GM21737 (cell line): ENCODE data around the gene CD48.
A peak's percentile ranks its signal among the peaks of the same experiment; 100 is the strongest.

Experiments used
- ATAC-seq: cut with Tn5 transposase; IDR thresholded peaks from one replicate; pipeline ENCODE4 v1.9.1; 2021; ENCODE audit warnings: mild to moderate bottlenecking, moderate library complexity; ENCODE audit not compliant: unreplicated experiment

Gene CD48

DNA sequence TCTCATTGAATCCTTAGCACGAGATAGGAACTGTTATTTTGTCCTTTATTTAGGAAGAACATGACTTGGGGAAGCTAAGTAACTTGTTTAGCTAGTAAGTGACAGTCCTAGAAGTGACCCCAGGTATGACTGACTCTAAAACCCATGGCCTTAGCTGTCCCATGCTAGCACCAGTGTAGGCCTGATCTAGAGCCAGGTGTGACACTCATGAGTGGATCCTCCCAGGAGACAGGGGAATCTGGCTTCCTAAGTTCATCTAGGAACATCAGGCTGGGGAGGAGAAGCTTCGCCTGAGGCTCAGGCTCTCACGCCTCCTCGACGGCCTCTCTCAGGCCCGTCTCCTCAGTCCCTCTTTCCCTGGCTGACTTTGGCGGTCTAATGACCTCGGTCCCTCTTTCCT is 31.2 kb downstream of the CD48 start:
- no peak for ATAC-seq

- ATAC-seq, result no peak
These were observed 31.7 kb downstream of the CD48 start for GRCh38 chr1:160679893-160680292.

- no peak for ATAC-seq
These were observed 34.6 kb downstream of the CD48 start for GRCh38 chr1:160676869-160677597.

GRCh38 chr1:160675641-160676410 is 35.8 kb downstream of the CD48 start:
- peak; percentile 47 for ATAC-seq

GRCh38 chr1:160674415-160674814 is 37.2 kb downstream of the CD48 start:
- ATAC-seq, result no peak

DNA sequence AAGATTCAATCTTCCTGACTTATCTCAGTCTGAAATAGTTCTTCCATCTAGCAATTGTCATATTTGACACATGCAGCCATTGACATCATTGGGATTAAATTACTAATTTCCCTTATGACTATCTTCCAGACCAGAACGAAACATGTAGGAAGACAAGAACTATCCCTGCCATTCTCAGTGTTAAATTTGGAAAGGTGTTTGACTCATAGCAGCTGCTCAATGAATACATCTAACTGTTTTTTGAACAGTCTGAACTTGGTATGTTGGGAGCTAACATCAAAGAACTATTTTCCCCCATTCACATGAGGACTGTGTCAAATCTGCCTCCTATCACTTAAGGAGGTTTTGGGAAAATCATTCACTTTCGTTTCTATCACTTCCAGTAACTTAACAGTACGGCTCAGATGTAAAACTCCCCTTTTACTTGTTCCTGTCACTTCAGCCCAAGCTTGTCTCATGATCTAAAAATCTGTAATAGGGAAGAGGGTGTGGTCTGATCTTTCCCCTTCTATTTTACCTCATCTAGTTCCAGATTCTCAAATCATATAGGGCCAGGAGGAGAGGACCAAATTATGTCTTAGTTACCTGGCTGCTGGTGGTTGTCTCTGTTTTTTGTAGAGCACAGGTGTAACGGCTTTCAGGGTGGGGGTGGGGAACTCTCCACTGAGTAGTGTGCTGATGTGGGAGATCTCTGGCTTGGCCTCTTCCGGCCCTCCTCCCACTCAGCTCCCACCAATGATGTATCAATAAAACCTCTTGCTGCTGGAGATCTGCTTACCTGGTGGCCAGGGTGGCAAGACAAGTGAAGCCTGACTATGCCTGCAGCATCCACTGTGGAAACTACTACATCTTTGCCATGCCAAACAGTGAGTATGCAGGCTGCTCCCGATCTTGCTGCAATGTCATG is 38.6 kb downstream of the CD48 start:
- ATAC-seq, result no peak

- no peak for ATAC-seq
These were observed 39.8 kb downstream of the CD48 start for GRCh38 chr1:160671603-160672517.

GRCh38 chr1:160670701-160671100 is 40.9 kb downstream of the CD48 start:
- no peak for ATAC-seq

GRCh38 chr1:160669802-160670201 is 41.8 kb downstream of the CD48 start:
- no peak for ATAC-seq

DNA sequence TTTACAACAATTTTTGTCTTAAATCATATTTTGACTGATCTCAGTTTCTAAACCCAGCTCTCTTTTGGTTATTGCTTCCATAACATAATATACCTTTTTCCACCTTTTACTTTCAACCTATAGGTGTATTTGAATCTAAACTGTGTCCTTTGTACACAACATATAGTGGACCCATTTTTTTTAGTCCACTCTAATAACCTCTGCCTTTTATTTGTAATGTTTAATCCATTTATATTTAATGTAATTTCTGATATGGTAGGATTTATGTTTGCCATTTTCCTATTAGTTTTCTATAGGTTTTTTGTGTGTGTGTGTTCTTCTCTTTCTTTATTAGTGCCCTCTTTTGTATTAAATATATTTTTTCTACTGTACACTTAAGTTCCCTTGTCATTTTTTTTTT is 42.3 kb downstream of the CD48 start:
- ATAC-seq, result no peak

- ATAC-seq, result no peak
These were observed 43.7 kb downstream of the CD48 start for GRCh38 chr1:160667896-160668295.

DNA sequence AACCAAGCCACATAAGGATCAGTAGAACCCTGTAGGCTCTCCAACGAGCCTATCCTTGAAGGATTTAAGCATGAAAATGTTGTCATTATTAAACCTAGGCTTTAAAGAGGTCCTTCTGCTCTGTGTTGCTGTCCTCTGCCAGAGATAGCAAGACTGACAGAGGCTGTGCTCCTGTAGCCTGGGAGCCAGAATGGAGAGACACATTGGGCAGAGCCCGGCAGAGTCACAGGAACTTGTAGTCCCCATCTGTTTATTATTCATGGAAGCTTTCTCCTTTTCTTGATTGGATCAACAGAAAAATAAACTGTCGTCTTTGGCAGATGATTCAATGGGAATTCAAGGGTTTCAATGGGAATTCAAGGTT is 45.6 kb downstream of the CD48 start:
- no peak for ATAC-seq

- ATAC-seq, result no peak
These were observed 46.1 kb downstream of the CD48 start for GRCh38 chr1:160665330-160666078.

DNA sequence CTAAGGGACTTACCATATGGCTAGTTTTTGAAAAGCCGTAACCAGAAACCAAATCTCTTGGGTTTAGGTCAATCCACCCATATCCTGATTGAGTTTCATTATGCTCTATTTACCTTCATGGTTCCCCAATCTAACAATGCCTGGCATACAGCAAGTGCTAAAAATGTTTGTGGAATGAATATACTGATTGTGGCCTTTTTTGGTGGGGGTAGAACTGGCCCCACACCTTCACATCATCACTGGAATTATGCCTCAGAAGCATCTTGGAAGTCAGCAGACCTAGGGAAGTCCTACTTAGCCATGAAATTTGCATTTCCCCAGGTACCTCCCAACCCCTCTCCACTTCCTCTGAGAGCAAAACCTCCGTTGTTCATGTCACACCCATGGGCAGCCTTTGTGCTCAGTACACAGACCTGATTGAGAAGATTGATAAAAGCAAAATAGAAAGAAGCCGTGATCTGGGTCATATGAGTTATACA is 47.0 kb downstream of the CD48 start:
- peak; percentile 74 for ATAC-seq

DNA sequence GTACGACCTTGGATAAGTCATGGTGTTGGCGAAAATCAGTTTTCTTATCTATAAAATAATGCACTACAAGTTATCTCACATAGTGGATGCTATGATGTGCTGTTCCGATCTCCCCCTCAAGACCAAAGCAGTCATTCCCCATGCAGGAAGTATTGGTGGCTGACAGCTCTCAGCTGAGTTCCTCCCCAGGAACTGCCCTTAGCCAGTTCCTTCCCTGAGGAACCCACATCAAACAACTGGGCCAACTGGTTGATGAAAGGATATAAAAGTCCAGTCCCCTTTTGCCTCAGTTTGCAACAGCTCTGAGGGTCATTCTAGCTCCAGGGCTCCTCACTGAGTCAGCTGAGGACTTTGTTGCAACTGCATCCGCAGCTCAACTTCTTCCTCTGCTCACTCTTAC is 48.7 kb downstream of the CD48 start:
- no peak for ATAC-seq

DNA sequence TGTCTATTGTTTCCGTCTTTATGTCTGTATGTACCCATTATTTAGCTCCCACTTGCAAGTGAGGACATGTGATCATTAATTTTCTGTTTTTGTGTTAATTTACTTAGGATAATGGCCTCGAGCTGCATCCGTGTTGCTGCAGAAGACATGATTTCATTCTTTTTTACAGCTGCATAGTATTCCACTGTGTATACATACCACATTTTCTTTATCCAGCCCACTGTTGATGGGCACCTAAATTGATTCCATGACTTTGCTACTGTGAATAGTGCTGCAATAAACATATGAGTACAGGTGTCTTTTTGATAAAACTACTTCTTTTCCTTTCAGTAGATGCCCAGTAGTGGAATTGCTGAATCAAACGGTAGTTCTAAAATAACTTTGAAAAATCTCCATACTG is 52.1 kb downstream of the CD48 start:
- no peak for ATAC-seq

DNA sequence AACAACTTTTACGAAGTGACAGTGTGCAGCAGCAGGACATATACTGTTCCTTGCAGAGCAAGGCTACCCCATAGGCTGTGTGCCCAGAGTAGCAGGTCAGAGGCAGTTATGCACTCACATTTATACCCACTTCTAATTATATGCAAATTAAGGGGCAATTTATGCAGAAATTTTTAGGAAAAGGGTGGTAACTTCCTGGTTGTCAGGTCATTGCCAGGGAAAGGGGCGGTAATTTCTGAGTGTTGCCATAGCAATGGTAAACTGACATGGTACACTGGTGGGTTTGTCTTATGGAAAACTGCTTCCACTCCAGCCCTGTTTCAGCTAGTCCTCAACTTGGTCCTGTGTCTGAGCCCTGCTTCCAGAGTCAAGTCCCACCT is 52.8 kb downstream of the CD48 start:
- no peak for ATAC-seq

- no peak for ATAC-seq
These were observed 53.3 kb downstream of the CD48 start for GRCh38 chr1:160658162-160658813.

DNA sequence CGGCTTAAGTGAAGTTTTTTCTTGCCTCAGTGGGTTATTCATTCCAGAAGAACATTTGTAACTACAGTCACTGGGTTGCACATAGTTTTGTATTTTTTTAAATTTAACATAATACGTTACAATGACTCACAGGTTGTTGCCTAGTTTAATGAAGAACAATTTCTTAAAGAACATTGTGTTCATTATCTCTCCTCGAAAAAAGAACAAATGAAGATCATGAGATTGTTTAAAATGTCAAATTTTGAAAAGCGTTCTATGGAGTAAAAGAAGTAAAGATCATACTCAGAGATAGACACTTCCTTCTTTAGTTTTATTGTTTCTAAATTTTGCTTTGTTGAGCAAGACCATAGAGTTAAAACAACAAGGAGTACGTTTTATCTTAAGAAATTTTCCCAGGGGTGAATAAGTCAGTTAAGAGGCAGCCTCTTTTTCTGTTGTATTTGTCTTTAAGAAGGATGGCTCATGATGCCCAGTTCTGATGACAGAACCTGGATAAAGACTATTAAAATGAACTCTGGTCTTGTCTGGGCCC is 54.3 kb downstream of the CD48 start:
- no peak for ATAC-seq
